HCT116 (cell line): Measurements from ENCODE around the gene ITIH4. TPM values are rescaled to one million over a fixed set of nuclear protein-coding genes. Genes with fewer than 3 reads are reported as not detected.

Source experiments
- ATAC-seq: fragments of 200-7000 bp; cut with Tn5 transposase; 2 replicates; pipeline ENCODE4 v1.9.1; 2020; ENCODE audit warnings: mild to moderate bottlenecking, moderate library complexity
- BruUV-seq: library from RNA; stranded (reverse); fragments of 400-500 nt; replicated peaks from 2 replicates; lab custom pipeline; 2021; lab: Mats Ljungman, UMichigan
- CTCF ChIA-PET: fragments of 300-600 bp; sonication (Branson Sonifier 250); formaldehyde crosslinking; loops from one replicate; lab custom pipeline; 2021; ENCODE audit warnings: antibody characterized with exemption; lab: Charles Lee
- POLR2A ChIA-PET: fragments of 300-600, 350-600 bp; sonication (Branson Sonifier 250); formaldehyde crosslinking; loops from one replicate; lab custom pipeline; 2021; ENCODE audit warnings: antibody characterized with exemption; lab: Charles Lee
- RAD21 ChIA-PET, 2 experiments: fragments of 300-600 bp; sonication (Branson Sonifier 250); formaldehyde crosslinking; loops; one replicate each; lab custom pipeline; 2023; ENCODE audit warnings: low total read pairs in 2 of 2; ENCODE audit not compliant: uncharacterized antibody in 2 of 2, unreplicated experiment in 2 of 2, low non-redundant PET in 1 of 2; lab: Charles Lee
- DNase-seq: peaks from one replicate; pipeline ENCODE4 v3.0.0-alpha.2; 2010; ENCODE audit warnings: low read depth, low spot score
- H2AFZ ChIP-seq: fragments of 200-600 bp; shearing (Covaris generic), sonication (generic); 2 replicates; pipeline ENCODE4 v1.6.1; 2017; ENCODE audit warnings: low read depth, mixed run types, mixed read lengths, antibody characterized with exemption, low read length; ENCODE audit not compliant: poor library complexity, severe bottlenecking
- H3K27ac ChIP-seq: 2 replicates; pipeline ENCODE4 v1.5.1; 2012; ENCODE audit warnings: low read depth, low read length
- H3K27me3 ChIP-seq: fragments of 200-600 bp; sonication (generic); 2 replicates; pipeline ENCODE4 v1.6.1; 2016; ENCODE audit warnings: mixed run types, low read length, mixed read lengths; ENCODE audit not compliant: insufficient read depth
- H3K36me3 ChIP-seq, 2 experiments: fragments of 200-500 bp in 1 of 2; fragments of 200-600 bp in 1 of 2; sonication (Bioruptor generic) in 1 of 2; sonication (generic) in 1 of 2; 2 replicates each; pipeline versions ENCODE4 v1.5.1 to v1.6.1; 2014 to 2016; ENCODE audit warnings: low read length in 2 of 2, inconsistent platforms in 1 of 2, mixed read lengths in 1 of 2, mixed run types in 1 of 2; ENCODE audit not compliant: insufficient read depth in 2 of 2, control insufficient read depth in 1 of 2
- H3K4me1 ChIP-seq, 2 experiments: fragments of 200-600 bp in 1 of 2; sonication (generic) in 1 of 2; 2 replicates each; pipeline versions ENCODE4 v1.5.1 to v1.6.1; 2012 to 2017; ENCODE audit warnings: low read length in 2 of 2, inconsistent platforms in 1 of 2, mild to moderate bottlenecking in 1 of 2, mixed read lengths in 1 of 2, mixed run types in 1 of 2, moderate library complexity in 1 of 2; ENCODE audit not compliant: insufficient read depth in 2 of 2, control insufficient read depth in 1 of 2
- H3K4me2 ChIP-seq: fragments of 200-600 bp; sonication (generic); 2 replicates; pipeline ENCODE4 v1.6.1; 2017; ENCODE audit warnings: mixed run types, low read length, mixed read lengths
- H3K4me3 ChIP-seq, 2 experiments: fragments of 200-600 bp in 1 of 2; sonication (generic) in 1 of 2; replicated peaks in 1 of 2; 2 replicates each; pipeline ENCODE4 v1.5.1; 2011 to 2016; ENCODE audit warnings: low read length in 2 of 2, control low read depth in 1 of 2, low read depth in 1 of 2, mild to moderate bottlenecking in 1 of 2, mixed read lengths in 1 of 2, mixed run types in 1 of 2
- H3K79me2 ChIP-seq: fragments of 200-600 bp; sonication (generic); 2 replicates; pipeline ENCODE4 v1.6.1; 2017; ENCODE audit warnings: mild to moderate bottlenecking, mixed run types, low read length, moderate library complexity, mixed read lengths; ENCODE audit not compliant: insufficient read depth
- H3K9ac ChIP-seq: fragments of 200-600 bp; sonication (generic); 2 replicates; pipeline ENCODE4 v1.6.1; 2016; ENCODE audit warnings: low read length, mixed read lengths
- H3K9me2 ChIP-seq: fragments of 200-600 bp; sonication (generic), shearing (Covaris generic); 2 replicates; pipeline ENCODE4 v1.6.1; 2017; ENCODE audit warnings: mixed run types, mild to moderate bottlenecking, moderate library complexity; ENCODE audit not compliant: insufficient read depth
- H3K9me3 ChIP-seq, 2 experiments: fragments of 200-500 bp in 1 of 2; fragments of 200-600 bp in 1 of 2; sonication (Bioruptor generic) in 1 of 2; sonication (generic) in 1 of 2; 2 replicates each; pipeline ENCODE4 v1.6.1; 2014 to 2017; ENCODE audit warnings: low read length in 2 of 2, mixed read lengths in 2 of 2, inconsistent platforms in 1 of 2, low read depth in 1 of 2, mild to moderate bottlenecking in 1 of 2, mixed run types in 1 of 2, moderate library complexity in 1 of 2; ENCODE audit not compliant: control insufficient read depth in 1 of 2, insufficient read depth in 1 of 2
- H4K20me1 ChIP-seq: fragments of 200-600 bp; sonication (generic), shearing (Covaris generic); 2 replicates; pipeline ENCODE4 v1.6.1; 2017; ENCODE audit warnings: mixed run types, mild to moderate bottlenecking, moderate library complexity; ENCODE audit not compliant: insufficient read depth
- EZH2phosphoT487 ChIP-seq: fragments of 200-600 bp; IDR thresholded peaks from 2 replicates; pipeline ENCODE4 v1.6.1; 2018; ENCODE audit warnings: antibody characterized with exemption, borderline replicate concordance
- ZBTB33 ChIP-seq: IDR thresholded peaks from 2 replicates; pipeline ENCODE4 v1.6.1; 2011; ENCODE audit warnings: mild to moderate bottlenecking, low read length, moderate library complexity; ENCODE audit not compliant: insufficient replicate concordance; ENCODE audit errors: extremely low read depth
- intact Hi-C: fragments of 100-400 bp; cut with micrococcal nuclease; formaldehyde crosslinking; loops from 2 replicates; pipeline ENCODE4 v1.10.0; 2022
- total RNA-seq: library from RNA; stranded (reverse); gene quantifications from one replicate; pipeline ENCODE4 v1.2.1, GENCODE V29; 2021; ENCODE audit not compliant: unreplicated experiment
- TF ChIP-seq, protein P1 (sequence below): IDR thresholded peaks from 2 replicates; pipeline ENCODE4 v1.6.1; 2012
- TF ChIP-seq, protein P2 (sequence below), 3 experiments: fragments of 200-600 bp in 1 of 3; sonication (generic) in 1 of 3; IDR thresholded peaks in 2 of 3; conservative IDR thresholded peaks in 1 of 3; 2 replicates each; pipeline ENCODE4 v1.5.1; 2012 to 2017; ENCODE audit warnings: low read depth in 2 of 3, low read length in 2 of 3, antibody characterized with exemption in 1 of 3, borderline replicate concordance in 1 of 3, control low read depth in 1 of 3, mild to moderate bottlenecking in 1 of 3, mixed read lengths in 1 of 3, mixed run types in 1 of 3, moderate library complexity in 1 of 3; ENCODE audit not compliant: insufficient read depth in 1 of 3

ITIH4 gene
- total RNA-seq, 1 experiment from 2014 or later: 4.1 TPM

DNA sequence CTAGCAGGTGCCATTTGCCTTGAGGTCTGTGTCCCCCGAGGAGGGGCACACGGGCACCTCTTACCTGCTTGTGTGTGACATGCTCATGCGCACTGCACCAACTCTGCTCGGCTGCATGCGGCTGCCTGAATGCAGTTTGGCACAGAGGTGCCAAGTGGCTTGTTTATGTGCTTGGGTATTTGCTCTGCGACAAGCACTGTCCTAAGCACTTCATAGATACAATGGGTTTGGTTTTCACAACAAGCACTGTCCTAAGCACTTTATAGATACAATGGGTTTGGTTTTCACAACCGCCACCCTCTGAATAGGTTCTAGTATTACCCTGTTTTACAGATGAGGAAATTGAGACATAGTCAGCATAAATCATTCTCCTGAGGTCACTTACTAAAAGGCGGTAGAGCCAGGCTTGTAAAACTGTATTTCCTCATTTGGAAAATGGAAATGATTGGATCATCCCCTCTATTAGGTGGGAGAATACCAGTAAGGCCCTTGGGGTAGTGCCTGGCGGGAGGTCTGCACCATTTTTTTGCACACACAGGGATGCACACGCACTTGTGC lies 487 bp downstream of the ITIH4 start:
- Histone ChIP-seq H2AFZ (no peak overlapping the region), H3K4me2 (no peak overlapping the region), H3K4me1 (peaks cover 20 to 22% of the 10 kb centered on the region in 2 experiments), H3K27ac (no peak overlapping the region), H4K20me1 (no peaks in the 10 kb centered on the region), H3K79me2 (no peaks in the 10 kb centered on the region), H3K36me3 (no peaks in the 10 kb centered on the region), H3K9me2 (no peaks in the 10 kb centered on the region), H3K4me3 (no peak overlapping the region), H3K9ac (no peak overlapping the region), H3K9me3 (no peaks in the 10 kb centered on the region), H3K27me3 (no peaks in the 10 kb centered on the region)
- BruUV-seq: no TSS peak
- ChIA-PET POLR2A (no interaction called here), RAD21 (no interaction called here), CTCF (no interaction called here)
- TF ChIP-seq, protein P1, sequence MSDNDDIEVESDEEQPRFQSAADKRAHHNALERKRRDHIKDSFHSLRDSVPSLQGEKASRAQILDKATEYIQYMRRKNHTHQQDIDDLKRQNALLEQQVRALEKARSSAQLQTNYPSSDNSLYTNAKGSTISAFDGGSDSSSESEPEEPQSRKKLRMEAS: no peak
- TF ChIP-seq ZBTB33 (no peak), EZH2phosphoT487 (no peak)
- TF ChIP-seq, protein P2, sequence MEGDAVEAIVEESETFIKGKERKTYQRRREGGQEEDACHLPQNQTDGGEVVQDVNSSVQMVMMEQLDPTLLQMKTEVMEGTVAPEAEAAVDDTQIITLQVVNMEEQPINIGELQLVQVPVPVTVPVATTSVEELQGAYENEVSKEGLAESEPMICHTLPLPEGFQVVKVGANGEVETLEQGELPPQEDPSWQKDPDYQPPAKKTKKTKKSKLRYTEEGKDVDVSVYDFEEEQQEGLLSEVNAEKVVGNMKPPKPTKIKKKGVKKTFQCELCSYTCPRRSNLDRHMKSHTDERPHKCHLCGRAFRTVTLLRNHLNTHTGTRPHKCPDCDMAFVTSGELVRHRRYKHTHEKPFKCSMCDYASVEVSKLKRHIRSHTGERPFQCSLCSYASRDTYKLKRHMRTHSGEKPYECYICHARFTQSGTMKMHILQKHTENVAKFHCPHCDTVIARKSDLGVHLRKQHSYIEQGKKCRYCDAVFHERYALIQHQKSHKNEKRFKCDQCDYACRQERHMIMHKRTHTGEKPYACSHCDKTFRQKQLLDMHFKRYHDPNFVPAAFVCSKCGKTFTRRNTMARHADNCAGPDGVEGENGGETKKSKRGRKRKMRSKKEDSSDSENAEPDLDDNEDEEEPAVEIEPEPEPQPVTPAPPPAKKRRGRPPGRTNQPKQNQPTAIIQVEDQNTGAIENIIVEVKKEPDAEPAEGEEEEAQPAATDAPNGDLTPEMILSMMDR (IDR thresholded peaks at IDR 0.05 in 2 of 3, conservative IDR thresholded peaks at IDR 0.05 in 1 of 3; ENCODE audit: borderline replicate concordance in 1 of 3, insufficient read depth in 1 of 3, low read depth in 2 of 3, low read length in 2 of 3): no peak
- DNase-seq: no peak
- intact Hi-C loops: no loop called here
- ATAC-seq: no peak
